Measurements from ENCODE around the gene ZNF592. TPM values are rescaled to one million over a fixed set of nuclear protein-coding genes. Genes with fewer than 3 reads are reported as not detected.

Gene ZNF592
- total RNA-seq, 4 donors from 2014 or later = 25.6 to 47.6 (median 40.9) TPM

- no peak for TF ChIP-seq POLR2A (IDR thresholded peaks at IDR 0.05)
- Histone ChIP-seq H3K27ac (no peak overlapping the region), H3K36me3 (peaks cover 0 to 31% (median 0%) of the 10 kb centered on the region in 3 donors), H3K27me3 (no peaks in the 10 kb centered on the region), H3K4me1 (peaks cover 0 to 7% (median 0%) of the 10 kb centered on the region in 4 donors), H3K9me3 (no peaks in the 10 kb centered on the region), H3K4me3 (no peak overlapping the region)
- no peak for DNase-seq
Measured at GRCh38 chr15:84773716-84774115, 25.3 kb downstream of the ZNF592 start.

- Histone ChIP-seq H3K4me1 (peaks cover 0 to 7% (median 0%) of the 10 kb centered on the region in 4 donors), H3K9me3 (no peaks in the 10 kb centered on the region), H3K27ac (no peak overlapping the region), H3K36me3 (peaks cover 0 to 22% (median 0%) of the 10 kb centered on the region in 3 donors), H3K27me3 (no peaks in the 10 kb centered on the region), H3K4me3 (no peak overlapping the region)
- TF ChIP-seq POLR2A (IDR thresholded peaks at IDR 0.05) (no peak), CTCF (IDR thresholded peaks at IDR 0.05) (no peak)
- DNase-seq = no peak
Measured at GRCh38 chr15:84775867-84776449, 27.6 kb downstream of the ZNF592 start.

GRCh38 chr15:84778194-84778593, 29.8 kb downstream of the ZNF592 start:
- Histone ChIP-seq H3K4me3 (no peak overlapping the region), H3K36me3 (peaks cover 0 to 33% (median 0%) of the 10 kb centered on the region in 3 donors), H3K9me3 (no peaks in the 10 kb centered on the region), H3K4me1 (no peaks in the 10 kb centered on the region), H3K27ac (no peak overlapping the region), H3K27me3 (no peaks in the 10 kb centered on the region)
- no peak for TF ChIP-seq CTCF (IDR thresholded peaks at IDR 0.05)
- TF ChIP-seq POLR2A (IDR thresholded peaks at IDR 0.05) = no peak
- no peak for DNase-seq

GRCh38 chr15:84780492-84780891, 32.1 kb downstream of the ZNF592 start:
- Histone ChIP-seq H3K4me1 (no peaks in the 10 kb centered on the region), H3K27ac (no peak overlapping the region), H3K9me3 (no peaks in the 10 kb centered on the region), H3K36me3 (peaks cover 0 to 49% (median 0%) of the 10 kb centered on the region in 3 donors), H3K4me3 (no peak overlapping the region), H3K27me3 (no peaks in the 10 kb centered on the region)
- DNase-seq = no peak
- TF ChIP-seq CTCF (IDR thresholded peaks at IDR 0.05) (no peak), POLR2A (IDR thresholded peaks at IDR 0.05) (no peak)

GRCh38 chr15:84781495-84781894, 33.1 kb downstream of the ZNF592 start:
- Histone ChIP-seq H3K27ac (no peak overlapping the region), H3K9me3 (no peaks in the 10 kb centered on the region), H3K27me3 (no peaks in the 10 kb centered on the region), H3K4me1 (no peaks in the 10 kb centered on the region), H3K36me3 (peaks cover 0 to 57% (median 0%) of the 10 kb centered on the region in 3 donors), H3K4me3 (no peak overlapping the region)
- no peak for DNase-seq
- TF ChIP-seq POLR2A (IDR thresholded peaks at IDR 0.05) = no peak
- TF ChIP-seq CTCF (IDR thresholded peaks at IDR 0.05) = no peak

- DNase-seq = no peak
- Histone ChIP-seq H3K27ac (no peak overlapping the region), H3K27me3 (no peaks in the 10 kb centered on the region), H3K9me3 (no peaks in the 10 kb centered on the region), H3K4me3 (no peak overlapping the region), H3K4me1 (no peaks in the 10 kb centered on the region), H3K36me3 (peaks cover 0 to 57% (median 0%) of the 10 kb centered on the region in 3 donors)
- TF ChIP-seq CTCF (IDR thresholded peaks at IDR 0.05) (no peak), POLR2A (IDR thresholded peaks at IDR 0.05) (no peak)
Measured at GRCh38 chr15:84782346-84782745, 34.0 kb downstream of the ZNF592 start.
